GM12878 (cell line): Measurements from ENCODE around the gene ELAVL3. TPM values are rescaled to one million over a fixed set of nuclear protein-coding genes. Genes with fewer than 3 reads are reported as not detected.

ENCODE experiments used
- BHLHE40 ChIP-seq, 2 experiments: fragments of 450-650 bp in 1 of 2; IDR thresholded peaks; 2 replicates each; pipeline ENCODE4 v1.6.1; 2011 to 2017; ENCODE audit warnings: low read depth in 2 of 2, borderline replicate concordance in 1 of 2, improper control_type of control experiment in 1 of 2, low read length in 1 of 2, mild to moderate bottlenecking in 1 of 2
- BRCA1 ChIP-seq: IDR thresholded peaks from 2 replicates; pipeline ENCODE4 v1.6.1; 2011; ENCODE audit warnings: low read depth, low read length, improper control_type of control experiment
- EP300 ChIP-seq, 2 experiments: fragments of 150-350 bp in 1 of 2; IDR thresholded peaks; 2 replicates each; pipeline ENCODE4 v1.6.1; 2011 to 2012; ENCODE audit warnings: low read depth in 2 of 2, low read length in 2 of 2, borderline replicate concordance in 1 of 2, improper control_type of control experiment in 1 of 2, inconsistent platforms in 1 of 2; ENCODE audit not compliant: control insufficient read depth in 1 of 2
- PAX5 ChIP-seq: IDR thresholded peaks from 2 replicates; pipeline ENCODE4 v1.6.1; 2011; ENCODE audit warnings: low read depth, low read length, borderline replicate concordance
- RCOR1 ChIP-seq: conservative IDR thresholded peaks from 2 replicates; pipeline ENCODE4 v1.6.1; 2012; ENCODE audit warnings: low read depth, low read length, improper control_type of control experiment
- TCF7 ChIP-seq: IDR thresholded peaks from 2 replicates; pipeline ENCODE4 v1.6.1; 2014; ENCODE audit warnings: antibody characterized with exemption, borderline replicate concordance
- polyA plus RNA-seq, 11 experiments: library from polyadenylated mRNA; depleted of rRNA in 4 of 11; unstranded in 6 of 11; stranded (reverse) in 5 of 11; fragments of >200 nt; fragmentation: Nextera tagmentation in 4 of 11; fragmentation: Illumina TruSeq in 1 of 11; extraction: Ambion mirVana in 4 of 11; extraction: Trizol in 1 of 11; gene quantifications; 1 replicate in 1 of 11; 2 replicates in 10 of 11; pipeline versions ENCODE4 v1.2.1 to v1.2.3, GENCODE V29; 2011 to 2016; ENCODE audit warnings: inconsistent platforms in 2 of 11, missing spikeins in 2 of 11, low read depth in 1 of 11
- total RNA-seq, 4 experiments: library from RNA; depleted of rRNA in 3 of 4; stranded (reverse); fragments of >200 nt in 3 of 4; fragmentation: Illumina TruSeq in 1 of 4; extraction: Trizol in 1 of 4; gene quantifications; 2 replicates each; pipeline versions ENCODE4 v1.2.1 to v1.2.3, GENCODE V29; 2013 to 2021
- TF ChIP-seq, protein P1 (sequence below): fragments of 450-650 bp; IDR thresholded peaks from 2 replicates; pipeline ENCODE4 v1.6.1; 2017; ENCODE audit warnings: mild to moderate bottlenecking, moderate library complexity

The ELAVL3 gene
- total and polyA plus RNA-seq, 10 of the 15 experiments (the other 5 are each of a cell fraction or from before 2014, with no cell fraction given) = under 0.01 to 0.05 (median 0.01) TPM; not detected in 7

GRCh38 chr19:11510444-11510843 is 29.6 kb upstream of the ELAVL3 start (continued):
- TF ChIP-seq, protein P1, sequence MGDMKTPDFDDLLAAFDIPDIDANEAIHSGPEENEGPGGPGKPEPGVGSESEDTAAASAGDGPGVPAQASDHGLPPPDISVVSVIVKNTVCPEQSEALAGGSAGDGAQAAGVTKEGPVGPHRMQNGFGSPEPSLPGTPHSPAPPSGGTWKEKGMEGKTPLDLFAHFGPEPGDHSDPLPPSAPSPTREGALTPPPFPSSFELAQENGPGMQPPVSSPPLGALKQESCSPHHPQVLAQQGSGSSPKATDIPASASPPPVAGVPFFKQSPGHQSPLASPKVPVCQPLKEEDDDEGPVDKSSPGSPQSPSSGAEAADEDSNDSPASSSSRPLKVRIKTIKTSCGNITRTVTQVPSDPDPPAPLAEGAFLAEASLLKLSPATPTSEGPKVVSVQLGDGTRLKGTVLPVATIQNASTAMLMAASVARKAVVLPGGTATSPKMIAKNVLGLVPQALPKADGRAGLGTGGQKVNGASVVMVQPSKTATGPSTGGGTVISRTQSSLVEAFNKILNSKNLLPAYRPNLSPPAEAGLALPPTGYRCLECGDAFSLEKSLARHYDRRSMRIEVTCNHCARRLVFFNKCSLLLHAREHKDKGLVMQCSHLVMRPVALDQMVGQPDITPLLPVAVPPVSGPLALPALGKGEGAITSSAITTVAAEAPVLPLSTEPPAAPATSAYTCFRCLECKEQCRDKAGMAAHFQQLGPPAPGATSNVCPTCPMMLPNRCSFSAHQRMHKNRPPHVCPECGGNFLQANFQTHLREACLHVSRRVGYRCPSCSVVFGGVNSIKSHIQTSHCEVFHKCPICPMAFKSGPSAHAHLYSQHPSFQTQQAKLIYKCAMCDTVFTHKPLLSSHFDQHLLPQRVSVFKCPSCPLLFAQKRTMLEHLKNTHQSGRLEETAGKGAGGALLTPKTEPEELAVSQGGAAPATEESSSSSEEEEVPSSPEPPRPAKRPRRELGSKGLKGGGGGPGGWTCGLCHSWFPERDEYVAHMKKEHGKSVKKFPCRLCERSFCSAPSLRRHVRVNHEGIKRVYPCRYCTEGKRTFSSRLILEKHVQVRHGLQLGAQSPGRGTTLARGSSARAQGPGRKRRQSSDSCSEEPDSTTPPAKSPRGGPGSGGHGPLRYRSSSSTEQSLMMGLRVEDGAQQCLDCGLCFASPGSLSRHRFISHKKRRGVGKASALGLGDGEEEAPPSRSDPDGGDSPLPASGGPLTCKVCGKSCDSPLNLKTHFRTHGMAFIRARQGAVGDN = no peak
- no peak for TF ChIP-seq PAX5
- no peak for TF ChIP-seq TCF7
- TF ChIP-seq BRCA1 = no peak
- no peak for TF ChIP-seq BHLHE40 (IDR thresholded peaks at IDR 0.05; ENCODE audit: borderline replicate concordance in 1 of 2, low read depth in 2 of 2, low read length in 1 of 2)
- no peak for TF ChIP-seq RCOR1
- TF ChIP-seq EP300 (IDR thresholded peaks at IDR 0.05; ENCODE audit: borderline replicate concordance in 1 of 2, control insufficient read depth in 1 of 2, low read depth in 2 of 2, low read length in 2 of 2) = no peak
- TF ChIP-seq, all 136 proteins: peak for 0
